Measurements from ENCODE around the gene PTPRN2. TPM values are rescaled to one million over a fixed set of nuclear protein-coding genes. Genes with fewer than 3 reads are reported as not detected.

PTPRN2 gene
- total and polyA plus RNA-seq, 2 of the 13 experiments (the other 11 are each of a cell fraction or from before 2014, with no cell fraction given): 2.5 to 24.2 TPM

- DNase-seq (ENCODE audit: low spot score): no peak
- Histone ChIP-seq H3K4me3 (replicated peaks in 1 of 3; ENCODE audit: insufficient read depth in 1 of 3, low read depth in 2 of 3, low read length in 3 of 3) (no peak overlapping the region), H4K20me1 (ENCODE audit: insufficient read depth, low read length) (peaks cover 6% of the 10 kb centered on the region; the same call in 1 of the 2 replicates), H2AFZ (ENCODE audit: low read length) (no peak overlapping the region), H3K4me2 (ENCODE audit: low read depth, low read length) (no peak overlapping the region), H3K9me3 (ENCODE audit: low read length) (no peaks in the 10 kb centered on the region), H3K36me3 (replicated peaks in 1 of 2; ENCODE audit: control insufficient read depth in 1 of 2, insufficient read depth in 2 of 2, low read length in 2 of 2) (no peaks in the 10 kb centered on the region), H3K4me1 (ENCODE audit: insufficient read depth, low read length) (no peaks in the 10 kb centered on the region), H3K27me3 (ENCODE audit: control insufficient read depth in 1 of 2, insufficient read depth in 2 of 2, low read length in 2 of 2) (peaks cover 0 to 42% of the 10 kb centered on the region in 2 experiments; a peak in 3 of 5 replicates), H3K27ac (ENCODE audit: extremely low read length, insufficient read depth, low read length) (no peak overlapping the region), H3K79me2 (ENCODE audit: insufficient read depth, low read length) (no peaks in the 10 kb centered on the region), H3K9ac (ENCODE audit: insufficient read depth, low read depth, low read length) (no peak overlapping the region)
- in situ Hi-C loops (cut with HindIII; ENCODE audit: extremely low pct_ligation_motif_present, low pct_unique_long_range_greater_than_20kb) (no loop called here), intact Hi-C loops (cut with micrococcal nuclease; ENCODE audit: unreplicated experiment) (no loop called here)
- ATAC-seq: no peak
- ChIA-PET CTCF (ENCODE audit: low intra/inter-chr PET ratio, low total read pairs) (no interaction called here), POLR2A (no interaction called here)
- BruUV-seq (replicated peaks): no TSS peak
- 23% methylated on average over 4 of the region's 5 CpGs for WGBS (ENCODE audit: low lambda C conversion rate)
- no peak for FAIRE-seq
- TF ChIP-seq, protein P1, sequence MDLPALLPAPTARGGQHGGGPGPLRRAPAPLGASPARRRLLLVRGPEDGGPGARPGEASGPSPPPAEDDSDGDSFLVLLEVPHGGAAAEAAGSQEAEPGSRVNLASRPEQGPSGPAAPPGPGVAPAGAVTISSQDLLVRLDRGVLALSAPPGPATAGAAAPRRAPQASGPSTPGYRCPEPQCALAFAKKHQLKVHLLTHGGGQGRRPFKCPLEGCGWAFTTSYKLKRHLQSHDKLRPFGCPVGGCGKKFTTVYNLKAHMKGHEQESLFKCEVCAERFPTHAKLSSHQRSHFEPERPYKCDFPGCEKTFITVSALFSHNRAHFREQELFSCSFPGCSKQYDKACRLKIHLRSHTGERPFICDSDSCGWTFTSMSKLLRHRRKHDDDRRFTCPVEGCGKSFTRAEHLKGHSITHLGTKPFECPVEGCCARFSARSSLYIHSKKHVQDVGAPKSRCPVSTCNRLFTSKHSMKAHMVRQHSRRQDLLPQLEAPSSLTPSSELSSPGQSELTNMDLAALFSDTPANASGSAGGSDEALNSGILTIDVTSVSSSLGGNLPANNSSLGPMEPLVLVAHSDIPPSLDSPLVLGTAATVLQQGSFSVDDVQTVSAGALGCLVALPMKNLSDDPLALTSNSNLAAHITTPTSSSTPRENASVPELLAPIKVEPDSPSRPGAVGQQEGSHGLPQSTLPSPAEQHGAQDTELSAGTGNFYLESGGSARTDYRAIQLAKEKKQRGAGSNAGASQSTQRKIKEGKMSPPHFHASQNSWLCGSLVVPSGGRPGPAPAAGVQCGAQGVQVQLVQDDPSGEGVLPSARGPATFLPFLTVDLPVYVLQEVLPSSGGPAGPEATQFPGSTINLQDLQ (CRISPR knock-in tag; IDR thresholded peaks at IDR 0.05): no peak
- TF ChIP-seq ZSCAN22 (CRISPR knock-in tag; IDR thresholded peaks at IDR 0.05): no peak
- TF ChIP-seq TIGD3 (CRISPR knock-in tag; IDR thresholded peaks at IDR 0.05; ENCODE audit: borderline replicate concordance): no peak
- TF ChIP-seq KAT7 (CRISPR knock-in tag; IDR thresholded peaks at IDR 0.05; ENCODE audit: borderline replicate concordance): no peak
- TF ChIP-seq FOXJ3 (CRISPR knock-in tag; IDR thresholded peaks at IDR 0.05; ENCODE audit: borderline replicate concordance): no peak
- TF ChIP-seq SRY (CRISPR knock-in tag; IDR thresholded peaks at IDR 0.05): no peak
- TF ChIP-seq, protein P2, sequence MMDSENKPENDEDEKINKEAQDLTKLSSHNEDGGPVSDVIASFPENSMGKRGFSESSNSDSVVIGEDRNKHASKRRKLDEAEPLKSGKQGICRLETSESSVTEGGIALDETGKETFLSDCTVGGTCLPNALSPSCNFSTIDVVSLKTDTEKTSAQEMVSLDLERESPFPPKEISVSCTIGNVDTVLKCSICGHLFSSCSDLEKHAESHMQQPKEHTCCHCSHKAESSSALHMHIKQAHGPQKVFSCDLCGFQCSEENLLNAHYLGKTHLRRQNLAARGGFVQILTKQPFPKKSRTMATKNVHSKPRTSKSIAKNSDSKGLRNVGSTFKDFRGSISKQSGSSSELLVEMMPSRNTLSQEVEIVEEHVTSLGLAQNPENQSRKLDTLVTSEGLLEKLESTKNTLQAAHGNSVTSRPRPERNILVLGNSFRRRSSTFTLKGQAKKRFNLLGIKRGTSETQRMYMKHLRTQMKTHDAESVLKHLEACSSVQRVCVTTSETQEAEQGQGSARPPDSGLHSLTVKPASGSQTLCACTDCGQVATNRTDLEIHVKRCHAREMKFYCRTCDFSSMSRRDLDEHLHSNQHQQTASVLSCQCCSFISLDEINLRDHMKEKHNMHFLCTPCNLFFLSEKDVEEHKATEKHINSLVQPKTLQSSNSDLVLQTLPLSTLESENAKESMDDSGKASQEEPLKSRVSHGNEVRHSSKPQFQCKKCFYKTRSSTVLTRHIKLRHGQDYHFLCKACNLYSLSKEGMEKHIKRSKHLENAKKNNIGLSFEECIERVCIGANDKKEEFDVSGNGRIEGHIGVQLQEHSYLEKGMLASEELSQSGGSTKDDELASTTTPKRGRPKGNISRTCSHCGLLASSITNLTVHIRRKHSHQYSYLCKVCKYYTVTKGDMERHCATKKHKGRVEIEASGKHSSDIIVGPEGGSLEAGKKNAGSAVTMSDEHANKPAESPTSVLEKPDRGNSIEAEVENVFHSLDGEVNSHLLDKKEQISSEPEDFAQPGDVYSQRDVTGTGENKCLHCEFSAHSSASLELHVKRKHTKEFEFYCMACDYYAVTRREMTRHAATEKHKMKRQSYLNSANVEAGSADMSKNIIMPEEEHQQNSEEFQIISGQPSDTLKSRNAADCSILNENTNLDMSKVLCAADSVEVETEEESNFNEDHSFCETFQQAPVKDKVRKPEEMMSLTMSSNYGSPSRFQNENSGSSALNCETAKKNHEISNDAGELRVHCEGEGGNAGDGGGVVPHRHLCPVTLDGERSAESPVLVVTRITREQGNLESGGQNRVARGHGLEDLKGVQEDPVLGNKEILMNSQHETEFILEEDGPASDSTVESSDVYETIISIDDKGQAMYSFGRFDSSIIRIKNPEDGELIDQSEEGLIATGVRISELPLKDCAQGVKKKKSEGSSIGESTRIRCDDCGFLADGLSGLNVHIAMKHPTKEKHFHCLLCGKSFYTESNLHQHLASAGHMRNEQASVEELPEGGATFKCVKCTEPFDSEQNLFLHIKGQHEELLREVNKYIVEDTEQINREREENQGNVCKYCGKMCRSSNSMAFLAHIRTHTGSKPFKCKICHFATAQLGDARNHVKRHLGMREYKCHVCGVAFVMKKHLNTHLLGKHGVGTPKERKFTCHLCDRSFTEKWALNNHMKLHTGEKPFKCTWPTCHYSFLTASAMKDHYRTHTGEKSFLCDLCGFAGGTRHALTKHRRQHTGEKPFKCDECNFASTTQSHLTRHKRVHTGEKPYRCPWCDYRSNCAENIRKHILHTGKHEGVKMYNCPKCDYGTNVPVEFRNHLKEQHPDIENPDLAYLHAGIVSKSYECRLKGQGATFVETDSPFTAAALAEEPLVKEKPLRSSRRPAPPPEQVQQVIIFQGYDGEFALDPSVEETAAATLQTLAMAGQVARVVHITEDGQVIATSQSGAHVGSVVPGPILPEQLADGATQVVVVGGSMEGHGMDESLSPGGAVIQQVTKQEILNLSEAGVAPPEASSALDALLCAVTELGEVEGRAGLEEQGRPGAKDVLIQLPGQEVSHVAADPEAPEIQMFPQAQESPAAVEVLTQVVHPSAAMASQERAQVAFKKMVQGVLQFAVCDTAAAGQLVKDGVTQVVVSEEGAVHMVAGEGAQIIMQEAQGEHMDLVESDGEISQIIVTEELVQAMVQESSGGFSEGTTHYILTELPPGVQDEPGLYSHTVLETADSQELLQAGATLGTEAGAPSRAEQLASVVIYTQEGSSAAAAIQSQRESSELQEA (CRISPR knock-in tag; IDR thresholded peaks at IDR 0.05; ENCODE audit: not compliant biosample characterization): no peak
- TF ChIP-seq ZNF12 (CRISPR knock-in tag; IDR thresholded peaks at IDR 0.05): no peak
- no peak for TF ChIP-seq EHMT2 (IDR thresholded peaks at IDR 0.05; ENCODE audit: borderline replicate concordance, low read depth, low read length)
- TF ChIP-seq, protein P3, sequence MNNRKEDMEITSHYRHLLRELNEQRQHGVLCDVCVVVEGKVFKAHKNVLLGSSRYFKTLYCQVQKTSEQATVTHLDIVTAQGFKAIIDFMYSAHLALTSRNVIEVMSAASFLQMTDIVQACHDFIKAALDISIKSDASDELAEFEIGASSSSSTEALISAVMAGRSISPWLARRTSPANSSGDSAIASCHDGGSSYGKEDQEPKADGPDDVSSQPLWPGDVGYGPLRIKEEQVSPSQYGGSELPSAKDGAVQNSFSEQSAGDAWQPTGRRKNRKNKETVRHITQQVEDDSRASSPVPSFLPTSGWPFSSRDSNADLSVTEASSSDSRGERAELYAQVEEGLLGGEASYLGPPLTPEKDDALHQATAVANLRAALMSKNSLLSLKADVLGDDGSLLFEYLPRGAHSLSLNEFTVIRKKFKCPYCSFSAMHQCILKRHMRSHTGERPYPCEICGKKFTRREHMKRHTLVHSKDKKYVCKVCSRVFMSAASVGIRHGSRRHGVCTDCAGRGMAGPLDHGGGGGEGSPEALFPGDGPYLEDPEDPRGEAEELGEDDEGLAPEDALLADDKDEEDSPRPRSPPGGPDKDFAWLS (CRISPR knock-in tag; IDR thresholded peaks at IDR 0.05; ENCODE audit: borderline replicate concordance): no peak
Observed at GRCh38 chr7:157795199-157795598, 792.4 kb downstream of the PTPRN2 start.
